IMR-90 (cell line): ENCODE results near the gene TBCC. TPM values are rescaled to one million over a fixed set of nuclear protein-coding genes. Genes with fewer than 3 reads are reported as not detected.

Experiments used
- ATAC-seq: fragments of 200-7000 bp; cut with Tn5 transposase; 2 replicates; pipeline ENCODE4 v1.9.1; 2020; ENCODE audit warnings: low read depth, mild to moderate bottlenecking, moderate library complexity
- BruUV-seq: library from RNA; stranded (reverse); fragments of 400-500 nt; replicated peaks from 2 replicates; lab custom pipeline; 2021; lab: Mats Ljungman, UMichigan
- CTCF ChIA-PET: fragments of 300-600 bp; formaldehyde crosslinking; extraction: SDS; loops from one replicate; lab custom pipeline; 2021; ENCODE audit warnings: antibody characterized with exemption; lab: Yijun Ruan, JAX
- POLR2A ChIA-PET: fragments of 300-600 bp; sonication (Branson Sonifier 250); formaldehyde crosslinking; loops from one replicate; lab custom pipeline; 2022; ENCODE audit warnings: antibody characterized with exemption; ENCODE audit not compliant: unreplicated experiment; lab: Charles Lee
- DNase-seq: peaks from one replicate; pipeline ENCODE4 v3.0.0; 2013
- H2AFZ ChIP-seq: replicated peaks from 2 replicates; pipeline ENCODE3; 2013; ENCODE audit warnings: low read length, mild to moderate bottlenecking; ENCODE audit not compliant: poor library complexity
- H2AK5ac ChIP-seq: 2 replicates; pipeline ENCODE4 v1.6.1; 2013; ENCODE audit warnings: low read depth, low read length, inconsistent platforms
- H2AK9ac ChIP-seq: replicated peaks from 2 replicates; pipeline ENCODE3; 2013; ENCODE audit warnings: mild to moderate bottlenecking, low read depth, low read length, moderate library complexity; ENCODE audit not compliant: poor library complexity
- H2BK120ac ChIP-seq: 2 replicates; pipeline ENCODE4 v1.6.1; 2013; ENCODE audit warnings: low read depth, low read length, inconsistent platforms
- H2BK15ac ChIP-seq: 3 replicates; pipeline ENCODE4 v1.6.1; 2013; ENCODE audit warnings: low read depth, low read length, inconsistent platforms
- H2BK20ac ChIP-seq: 2 replicates; pipeline ENCODE4 v1.6.1; 2013; ENCODE audit warnings: low read depth, mild to moderate bottlenecking, inconsistent platforms, low read length, moderate library complexity
- H2BK5ac ChIP-seq: 2 replicates; pipeline ENCODE4 v1.6.1; 2013; ENCODE audit warnings: mild to moderate bottlenecking, low read depth, low read length, inconsistent platforms; ENCODE audit not compliant: poor library complexity, severe bottlenecking
- H3K14ac ChIP-seq: replicated peaks from 2 replicates; pipeline ENCODE4 v1.6.1; 2013; ENCODE audit warnings: low read depth, low read length, inconsistent platforms
- H3K18ac ChIP-seq: 2 replicates; pipeline ENCODE4 v1.6.1; 2013; ENCODE audit warnings: low read depth, low read length, control low read depth
- H3K23ac ChIP-seq: 2 replicates; pipeline ENCODE4 v1.6.1; 2013; ENCODE audit warnings: low read depth, low read length, inconsistent platforms
- H3K27ac ChIP-seq: 2 replicates; pipeline ENCODE4 v1.5.1; 2013; ENCODE audit warnings: mild to moderate bottlenecking, control low read depth, low read length; ENCODE audit not compliant: insufficient read depth
- H3K27me3 ChIP-seq: 2 replicates; pipeline ENCODE4 v1.6.1; 2013; ENCODE audit warnings: low read length; ENCODE audit not compliant: control insufficient read depth, insufficient read depth
- H3K36me3 ChIP-seq: 2 replicates; pipeline ENCODE4 v1.6.1; 2013; ENCODE audit warnings: low read length, mixed read lengths; ENCODE audit not compliant: control insufficient read depth, insufficient read depth
- H3K4ac ChIP-seq: 2 replicates; pipeline ENCODE4 v1.6.1; 2013; ENCODE audit warnings: low read depth, low read length, inconsistent platforms
- H3K4me1 ChIP-seq: 2 replicates; pipeline ENCODE4 v1.6.1; 2013; ENCODE audit warnings: low read length, mixed read lengths; ENCODE audit not compliant: control insufficient read depth, insufficient read depth
- H3K4me2 ChIP-seq: 2 replicates; pipeline ENCODE4 v1.6.1; 2013; ENCODE audit warnings: low read depth, mild to moderate bottlenecking, control low read depth, low read length, moderate library complexity
- H3K4me3 ChIP-seq: 2 replicates; pipeline ENCODE4 v1.5.1; 2013; ENCODE audit warnings: low read depth, mild to moderate bottlenecking, control low read depth, low read length, moderate library complexity; ENCODE audit not compliant: insufficient read depth
- H3K56ac ChIP-seq: 2 replicates; pipeline ENCODE4 v1.6.1; 2013; ENCODE audit warnings: low read length, inconsistent platforms; ENCODE audit not compliant: insufficient read depth; ENCODE audit errors: extremely low read depth
- H3K79me1 ChIP-seq, 2 experiments: 2 replicates each; pipeline ENCODE4 v1.6.1; 2013; ENCODE audit warnings: low read length in 2 of 2, inconsistent platforms in 1 of 2, low read depth in 1 of 2
- H3K9ac ChIP-seq: 2 replicates; pipeline ENCODE4 v1.6.1; 2013; ENCODE audit warnings: low read depth, low read length, control low read depth
- H3K9me1 ChIP-seq: 2 replicates; pipeline ENCODE4 v1.6.1; 2013; ENCODE audit warnings: low read length, inconsistent platforms; ENCODE audit not compliant: insufficient read depth
- H3K9me3 ChIP-seq: 2 replicates; pipeline ENCODE4 v1.6.1; 2013; ENCODE audit warnings: low read length; ENCODE audit not compliant: control insufficient read depth, insufficient read depth
- H4K20me1 ChIP-seq: 2 replicates; pipeline ENCODE4 v1.6.1; 2013; ENCODE audit warnings: low read length, inconsistent platforms; ENCODE audit not compliant: insufficient read depth
- H4K5ac ChIP-seq: 2 replicates; pipeline ENCODE4 v1.6.1; 2013; ENCODE audit warnings: mild to moderate bottlenecking, low read depth, low read length, control low read depth
- H4K8ac ChIP-seq, 2 experiments: 2 replicates each; pipeline ENCODE4 v1.6.1; 2013; ENCODE audit warnings: low read depth in 2 of 2, low read length in 2 of 2, control low read depth in 1 of 2, inconsistent platforms in 1 of 2
- H4K91ac ChIP-seq: 2 replicates; pipeline ENCODE4 v1.6.1; 2013; ENCODE audit warnings: low read depth, low read length, inconsistent platforms; ENCODE audit not compliant: insufficient read depth
- BHLHE40 ChIP-seq: fragments of 150-350 bp; IDR thresholded peaks from 2 replicates; pipeline ENCODE4 v1.6.1; 2016; ENCODE audit warnings: mild to moderate bottlenecking, low read depth, low read length
- CEBPB ChIP-seq: IDR thresholded peaks from 2 replicates; pipeline ENCODE4 v1.6.1; 2012; ENCODE audit warnings: low read depth, low read length, improper control_type of control experiment
- CHD1 ChIP-seq: IDR thresholded peaks from 2 replicates; pipeline ENCODE4 v1.6.1; 2012; ENCODE audit warnings: low read depth, low read length, improper control_type of control experiment
- CTCF ChIP-seq: conservative IDR thresholded peaks from 2 replicates; pipeline ENCODE4 v1.5.1; 2012; ENCODE audit warnings: mild to moderate bottlenecking, low read depth, low read length, improper control_type of control experiment
- ELK1 ChIP-seq: fragments of 150-350 bp; IDR thresholded peaks from 2 replicates; pipeline ENCODE4 v1.6.1; 2016; ENCODE audit warnings: low read depth, mild to moderate bottlenecking, low read length, moderate library complexity, borderline replicate concordance
- FOS ChIP-seq: fragments of 150-350 bp; IDR thresholded peaks from 2 replicates; pipeline ENCODE4 v1.6.1; 2016; ENCODE audit warnings: low read depth, low read length
- MAZ ChIP-seq: IDR thresholded peaks from 2 replicates; pipeline ENCODE4 v1.6.1; 2012; ENCODE audit warnings: low read depth, mild to moderate bottlenecking, low read length, improper control_type of control experiment, moderate library complexity, borderline replicate concordance
- MXI1 ChIP-seq: IDR thresholded peaks from 2 replicates; pipeline ENCODE4 v1.6.1; 2012; ENCODE audit warnings: low read depth, mild to moderate bottlenecking, low read length, moderate library complexity, borderline replicate concordance
- NFE2L2 ChIP-seq: fragments of 150-350 bp; IDR thresholded peaks from 2 replicates; pipeline ENCODE4 v1.6.1; 2016; ENCODE audit warnings: low read depth, mild to moderate bottlenecking, low read length
- POLR2A ChIP-seq: IDR thresholded peaks from 2 replicates; pipeline ENCODE4 v1.6.1; 2012; ENCODE audit warnings: mild to moderate bottlenecking, low read depth, low read length
- RAD21 ChIP-seq: IDR thresholded peaks from 2 replicates; pipeline ENCODE4 v1.6.1; 2012; ENCODE audit warnings: low read length, improper control_type of control experiment
- RFX5 ChIP-seq: IDR thresholded peaks from 2 replicates; pipeline ENCODE4 v1.8.0; 2012; ENCODE audit warnings: low read depth, mild to moderate bottlenecking, low read length, moderate library complexity
- SMC3 ChIP-seq: fragments of 150-350 bp; IDR thresholded peaks from 2 replicates; pipeline ENCODE4 v1.6.1; 2016; ENCODE audit warnings: low read depth, mild to moderate bottlenecking, antibody characterized with exemption, low read length, moderate library complexity
- WGBS, 2 experiments: methylation state at CpG; one replicate each; pipeline versions ENCODE4 v1.1.5 to v1.1.7; 2013; ENCODE audit warnings: missing lambda C conversion rate in 2 of 2; ENCODE audit not compliant: insufficient read length in 1 of 2; ENCODE audit errors: extremely low coverage in 2 of 2; 5-methylcytosine and 5-hydroxymethylcytosine counted together
- dilution Hi-C: fragments of 300-500 bp; cut with HindIII; formaldehyde crosslinking; loops from one replicate; pipeline ENCODE4 v1.14.3; 2018; ENCODE audit warnings: low sequenced_read_pairs; ENCODE audit not compliant: unreplicated experiment
- in situ Hi-C: fragments of 300-500 bp; cut with MboI; formaldehyde crosslinking; loops from 3 replicates; pipeline ENCODE4 v1.14.3; 2019; ENCODE audit warnings: low sequenced_read_pairs, inconsistent platforms, mixed read lengths
- intact Hi-C: fragments of 100-400 bp; cut with micrococcal nuclease; formaldehyde crosslinking; loops from 2 replicates; pipeline ENCODE4 v1.10.0; 2022
- polyA plus RNA-seq, 3 experiments: library from polyadenylated mRNA; depleted of rRNA; stranded (reverse); fragments of >200 nt; gene quantifications; 2 replicates each; pipeline ENCODE4 v1.2.3, GENCODE V29; 2012; ENCODE audit warnings: low replicate concordance in 1 of 3
- total RNA-seq: library from RNA; depleted of rRNA; stranded (reverse); fragments of >200 nt; gene quantifications from 2 replicates; pipeline ENCODE4 v1.2.3, GENCODE V29; 2012

The TBCC gene
- total and polyA plus RNA-seq, 2 of the 4 experiments (the other 2 are of a cell fraction) = 23.0 to 32.6 TPM

GRCh38 chr6:42726485-42727086, 19.3 kb downstream of the TBCC start:
- peak overlapping the region; percentile 97 for H3K18ac ChIP-seq
- in situ Hi-C loops = no loop called here
- H2BK15ac ChIP-seq = peak overlapping the region; percentile 93; the same call in 2 of the 3 replicates
- peak overlapping the region; percentile 82 for H3K9ac ChIP-seq
- H3K9me1 ChIP-seq = peaks cover 6% of the 10 kb centered on the region; the same call in 1 of the 2 replicates
- H2BK5ac ChIP-seq = peak overlapping the region; percentile 87
- H3K4me2 ChIP-seq = peak overlapping the region; percentile 90
- DNase-seq = peak; percentile 91
- peak overlapping the region; percentile 93 for H2AFZ ChIP-seq
- H3K27me3 ChIP-seq = no peaks in the 10 kb centered on the region
- H3K79me1 ChIP-seq = peaks cover 0 to 9% of the 10 kb centered on the region in 2 experiments; a peak in 2 of 4 replicates
- ATAC-seq = peak; percentile 94
- CTCF ChIA-PET = interaction anchor here (0.7 to 2.3 kb wide), 8 partner anchors 9 to 147 kb away, joined by 3 to 9 read pairs (median 6); partner anchors contain the start of gene TBCC
- H2BK120ac ChIP-seq = peak overlapping the region; percentile 94
- no CpG with 5 or more reads among the region's 14 CpGs for WGBS, 2 experiments
- H2AK9ac ChIP-seq = peak overlapping the region; percentile 86
- peak overlapping the region; percentile 71; the same call in 1 of the 2 replicates for H2AK5ac ChIP-seq
- H4K91ac ChIP-seq = peak overlapping the region; percentile 83
- H3K4ac ChIP-seq = peak overlapping the region; percentile 86
- peaks cover 4% of the 10 kb centered on the region for H3K36me3 ChIP-seq
- peak overlapping the region; percentile 92 for H3K27ac ChIP-seq
- H4K5ac ChIP-seq = peak overlapping the region; percentile 99
- H3K56ac ChIP-seq = peak overlapping the region; percentile 95
- H3K14ac ChIP-seq = peak overlapping the region; percentile 97
- dilution Hi-C loops = no loop called here
- no peaks in the 10 kb centered on the region for H4K20me1 ChIP-seq
- intact Hi-C loops = loop anchor here (1.0 to 2.0 kb wide), 4 partner anchors 36 to 151 kb away; partner anchors contain the start of gene BICRAL
- H2BK20ac ChIP-seq = peak overlapping the region; percentile 93
- POLR2A ChIA-PET = interaction anchor here (0.6 kb wide), 1 partner anchor 56 kb away, joined by 3 read pairs; no protein-coding TSS in a partner anchor
- peak overlapping the region; percentile 98 for H3K23ac ChIP-seq
- H3K9me3 ChIP-seq = no peaks in the 10 kb centered on the region
- H3K4me1 ChIP-seq = peaks cover 9% of the 10 kb centered on the region
- TF ChIP-seq NFE2L2 (no peak), CTCF (peak; percentile 96), CHD1 (no peak), BHLHE40 (peak; percentile 43; the same call in 1 of the 2 replicates), RFX5 (no peak), CEBPB (no peak), RAD21 (peak; percentile 94), ELK1 (no peak), FOS (no peak), POLR2A (no peak), MAZ (no peak), SMC3 (peak; percentile 98), MXI1 (no peak)
- H4K8ac ChIP-seq = peak overlapping the region; percentile 68 to 99
- BruUV-seq = no TSS peak
- peak overlapping the region; percentile 43 for H3K4me3 ChIP-seq
